ENCODE data around the gene BMS1. TPM values are rescaled to one million over a fixed set of nuclear protein-coding genes. Genes with fewer than 3 reads are reported as not detected.
A peak's percentile ranks its signal among the peaks of the same experiment; 100 is the strongest.

BMS1 gene
- total RNA-seq, 1 donor from 2014 or later, result 16.2 TPM

GRCh38 chr10:42776681-42777080 lies 5.9 kb upstream of the BMS1 start:
- Mint-ChIP-seq H3K4me1 (ENCODE audit: unreplicated experiment) (peaks cover 2% of the 10 kb centered on the region), H3K27me3 (ENCODE audit: unreplicated experiment) (peaks cover 11% of the 10 kb centered on the region), H3K36me3 (ENCODE audit: unreplicated experiment) (no peaks in the 10 kb centered on the region), H3K9me3 (ENCODE audit: unreplicated experiment) (no peaks in the 10 kb centered on the region), H3K4me3 (ENCODE audit: unreplicated experiment) (no peak overlapping the region), H3K27ac (ENCODE audit: unreplicated experiment) (no peak overlapping the region)
- no peak for DNase-seq (ENCODE audit: extremely low spot score, unreplicated experiment)
- TF ChIP-seq CTCF (IDR thresholded peaks at IDR 0.05), result no peak

- no peak for TF ChIP-seq CTCF (IDR thresholded peaks at IDR 0.05)
- H3K27ac Mint-ChIP-seq (ENCODE audit: unreplicated experiment), result peak overlapping the region; percentile 2
- H3K4me3 Mint-ChIP-seq (ENCODE audit: unreplicated experiment), result peak overlapping the region; percentile 99
- peaks cover 16% of the 10 kb centered on the region for H3K4me1 Mint-ChIP-seq (ENCODE audit: unreplicated experiment)
- H3K27me3 Mint-ChIP-seq (ENCODE audit: unreplicated experiment), result peaks cover 8% of the 10 kb centered on the region
- no peak for DNase-seq (ENCODE audit: extremely low spot score, unreplicated experiment)
- H3K36me3 Mint-ChIP-seq (ENCODE audit: unreplicated experiment), result peaks cover 4% of the 10 kb centered on the region
- no peaks in the 10 kb centered on the region for H3K9me3 Mint-ChIP-seq (ENCODE audit: unreplicated experiment)
These were observed 2.1 kb upstream of the BMS1 start for GRCh38 chr10:42780456-42780855.

- Mint-ChIP-seq H3K9me3 (ENCODE audit: unreplicated experiment) (no peaks in the 10 kb centered on the region), H3K4me3 (ENCODE audit: unreplicated experiment) (peak overlapping the region; percentile 99), H3K36me3 (ENCODE audit: unreplicated experiment) (peaks cover 15% of the 10 kb centered on the region), H3K27me3 (ENCODE audit: unreplicated experiment) (peaks cover 8% of the 10 kb centered on the region), H3K27ac (ENCODE audit: unreplicated experiment) (peak overlapping the region; percentile 100), H3K4me1 (ENCODE audit: unreplicated experiment) (peaks cover 16% of the 10 kb centered on the region)
- no peak for TF ChIP-seq CTCF (IDR thresholded peaks at IDR 0.05)
- no peak for DNase-seq (ENCODE audit: extremely low spot score, unreplicated experiment)
These were observed 626 bp upstream of the BMS1 start for GRCh38 chr10:42781893-42782445.

GRCh38 chr10:42783181-42783549 lies 570 bp downstream of the BMS1 start:
- Mint-ChIP-seq H3K36me3 (ENCODE audit: unreplicated experiment) (peaks cover 22% of the 10 kb centered on the region), H3K4me1 (ENCODE audit: unreplicated experiment) (peaks cover 16% of the 10 kb centered on the region), H3K27me3 (ENCODE audit: unreplicated experiment) (peaks cover 6% of the 10 kb centered on the region), H3K27ac (ENCODE audit: unreplicated experiment) (peak overlapping the region; percentile 100), H3K4me3 (ENCODE audit: unreplicated experiment) (peak overlapping the region; percentile 99), H3K9me3 (ENCODE audit: unreplicated experiment) (no peaks in the 10 kb centered on the region)
- no peak for TF ChIP-seq CTCF (IDR thresholded peaks at IDR 0.05)
- DNase-seq (ENCODE audit: extremely low spot score, unreplicated experiment), result no peak

- H3K27ac Mint-ChIP-seq (ENCODE audit: unreplicated experiment), result no peak overlapping the region
- no peak for DNase-seq (ENCODE audit: extremely low spot score, unreplicated experiment)
- H3K36me3 Mint-ChIP-seq (ENCODE audit: unreplicated experiment), result peaks cover 27% of the 10 kb centered on the region
- no peak for TF ChIP-seq CTCF (IDR thresholded peaks at IDR 0.05)
- no peak overlapping the region for H3K4me3 Mint-ChIP-seq (ENCODE audit: unreplicated experiment)
- peaks cover 16% of the 10 kb centered on the region for H3K4me1 Mint-ChIP-seq (ENCODE audit: unreplicated experiment)
- H3K9me3 Mint-ChIP-seq (ENCODE audit: unreplicated experiment), result no peaks in the 10 kb centered on the region
- H3K27me3 Mint-ChIP-seq (ENCODE audit: unreplicated experiment), result no peaks in the 10 kb centered on the region
These were observed 3.2 kb downstream of the BMS1 start for GRCh38 chr10:42785759-42786158.
